ENCODE results near the gene ABCB9. TPM values are rescaled to one million over a fixed set of nuclear protein-coding genes. Genes with fewer than 3 reads are reported as not detected.

The ABCB9 gene
- total and polyA plus RNA-seq, 4 donors: 2.7 to 7.5 (median 4.8) TPM

DNA sequence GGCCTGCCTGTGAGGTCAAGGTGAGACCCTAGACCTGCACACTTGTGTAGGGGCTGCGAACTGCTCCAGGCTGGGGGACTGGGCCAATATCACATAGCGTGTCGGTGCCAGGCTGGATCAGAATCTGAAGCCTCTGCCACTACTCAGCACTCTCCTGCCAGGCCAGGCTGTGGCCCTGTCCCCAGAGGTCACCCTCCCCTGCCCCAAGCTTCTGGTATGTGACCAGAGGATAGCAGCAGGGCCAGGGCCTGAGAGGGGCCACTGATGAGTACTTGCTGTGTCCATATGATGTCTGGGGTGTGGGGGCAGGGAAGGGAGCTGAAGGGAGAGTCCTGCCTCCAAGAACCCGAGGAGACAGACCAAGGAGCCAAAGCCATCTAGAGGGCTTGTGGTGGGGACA lies 32.1 kb upstream of the ABCB9 start:
- no peaks in the 10 kb centered on the region for H3K9me3 ChIP-seq (ENCODE audit: control insufficient read depth in 4 of 4, insufficient read depth in 3 of 4, low read length in 3 of 4)
- H3K9ac ChIP-seq (ENCODE audit: insufficient read depth in 1 of 2, low read length in 2 of 2): no peak overlapping the region
- H3K36me3 ChIP-seq (ENCODE audit: control insufficient read depth in 4 of 4, insufficient read depth in 4 of 4, low read length in 4 of 4): peaks cover 0 to 50% (median 2%) of the 10 kb centered on the region in 4 donors
- WGBS, 2 donors: 68 to 90% methylated on average over 4 of the region's 4 CpGs
- H3K27ac ChIP-seq (ENCODE audit: low read depth in 1 of 2, low read length in 1 of 2): no peak overlapping the region
- peaks cover 0 to 2% (median 0%) of the 10 kb centered on the region in 5 donors for H3K4me1 ChIP-seq (ENCODE audit: control insufficient read depth in 5 of 5, insufficient read depth in 5 of 5, low read length in 5 of 5)
- no peak overlapping the region for H3K4me3 ChIP-seq
- TF ChIP-seq, protein P1, sequence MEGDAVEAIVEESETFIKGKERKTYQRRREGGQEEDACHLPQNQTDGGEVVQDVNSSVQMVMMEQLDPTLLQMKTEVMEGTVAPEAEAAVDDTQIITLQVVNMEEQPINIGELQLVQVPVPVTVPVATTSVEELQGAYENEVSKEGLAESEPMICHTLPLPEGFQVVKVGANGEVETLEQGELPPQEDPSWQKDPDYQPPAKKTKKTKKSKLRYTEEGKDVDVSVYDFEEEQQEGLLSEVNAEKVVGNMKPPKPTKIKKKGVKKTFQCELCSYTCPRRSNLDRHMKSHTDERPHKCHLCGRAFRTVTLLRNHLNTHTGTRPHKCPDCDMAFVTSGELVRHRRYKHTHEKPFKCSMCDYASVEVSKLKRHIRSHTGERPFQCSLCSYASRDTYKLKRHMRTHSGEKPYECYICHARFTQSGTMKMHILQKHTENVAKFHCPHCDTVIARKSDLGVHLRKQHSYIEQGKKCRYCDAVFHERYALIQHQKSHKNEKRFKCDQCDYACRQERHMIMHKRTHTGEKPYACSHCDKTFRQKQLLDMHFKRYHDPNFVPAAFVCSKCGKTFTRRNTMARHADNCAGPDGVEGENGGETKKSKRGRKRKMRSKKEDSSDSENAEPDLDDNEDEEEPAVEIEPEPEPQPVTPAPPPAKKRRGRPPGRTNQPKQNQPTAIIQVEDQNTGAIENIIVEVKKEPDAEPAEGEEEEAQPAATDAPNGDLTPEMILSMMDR (IDR thresholded peaks at IDR 0.05; ENCODE audit: control extremely low read depth, extremely low read depth): no peak
- ATAC-seq (ENCODE audit: insufficient read depth, low FRiP score): no peak
- H3K27me3 ChIP-seq (ENCODE audit: control insufficient read depth in 3 of 3, insufficient read depth in 3 of 3, low read length in 2 of 3): no peaks in the 10 kb centered on the region
- no peak for DNase-seq

DNA sequence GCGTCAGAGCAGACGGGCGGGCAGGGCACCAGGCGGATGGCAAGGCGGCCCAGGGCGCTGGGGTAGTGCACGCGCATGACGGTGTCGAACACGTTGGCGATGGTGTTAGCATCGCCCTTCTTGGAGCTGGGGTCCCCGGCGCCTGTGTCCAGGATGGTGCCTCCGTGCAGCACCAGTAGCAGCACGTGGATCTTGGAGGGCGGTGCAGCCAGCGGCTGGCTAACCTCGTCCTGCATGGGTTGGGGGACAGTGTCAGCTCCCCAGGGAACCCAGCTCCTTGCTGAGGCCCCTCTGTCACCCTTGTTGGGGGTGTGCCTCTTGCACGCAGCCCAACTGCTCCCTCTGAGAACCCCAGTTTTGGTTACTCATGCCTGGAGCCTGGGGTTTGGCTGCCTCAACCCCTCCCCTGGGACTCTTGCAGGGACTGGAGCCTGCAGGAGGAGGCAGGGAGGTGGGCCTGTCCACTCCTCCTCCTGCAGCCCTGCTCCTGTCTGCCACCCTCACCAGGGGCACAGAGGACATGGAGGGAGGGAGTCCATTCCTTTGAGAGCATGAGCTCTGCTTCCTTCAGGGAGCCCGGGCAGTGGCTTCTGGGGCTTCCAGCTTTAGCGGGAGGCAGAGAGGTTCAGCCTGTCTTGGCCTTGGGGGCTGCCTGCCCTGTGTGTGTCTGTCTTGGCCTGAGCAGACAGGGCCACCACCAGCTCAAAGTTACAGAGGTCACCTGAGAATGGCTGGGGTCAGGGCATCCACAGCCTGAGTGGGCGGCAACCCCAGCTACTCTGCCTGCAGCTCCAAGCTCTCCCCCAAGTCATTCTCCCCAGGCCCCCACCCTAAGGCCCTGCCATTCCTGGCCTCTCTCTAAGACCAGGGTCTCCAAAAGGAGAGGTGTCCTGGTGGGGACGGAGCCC lies 31.3 kb upstream of the ABCB9 start:
- no peak for ATAC-seq (ENCODE audit: insufficient read depth, low FRiP score)
- TF ChIP-seq, protein P1 (IDR thresholded peaks at IDR 0.05; ENCODE audit: control extremely low read depth, extremely low read depth): no peak
- DNase-seq: no peak
- Histone ChIP-seq H3K9ac (ENCODE audit: insufficient read depth in 1 of 2, low read length in 2 of 2) (no peak overlapping the region), H3K36me3 (ENCODE audit: control insufficient read depth in 4 of 4, insufficient read depth in 4 of 4, low read length in 4 of 4) (peaks cover 0 to 50% (median 2%) of the 10 kb centered on the region in 4 donors), H3K9me3 (ENCODE audit: control insufficient read depth in 4 of 4, insufficient read depth in 3 of 4, low read length in 3 of 4) (no peaks in the 10 kb centered on the region), H3K27ac (ENCODE audit: low read depth in 1 of 2, low read length in 1 of 2) (no peak overlapping the region), H3K4me1 (ENCODE audit: control insufficient read depth in 5 of 5, insufficient read depth in 5 of 5, low read length in 5 of 5) (peaks cover 0 to 2% (median 0%) of the 10 kb centered on the region in 5 donors), H3K4me3 (no peak overlapping the region), H3K27me3 (ENCODE audit: control insufficient read depth in 3 of 3, insufficient read depth in 3 of 3, low read length in 2 of 3) (no peaks in the 10 kb centered on the region)
- 95 to 97% methylated on average over 25 of the region's 25 CpGs for WGBS, 2 donors

DNA sequence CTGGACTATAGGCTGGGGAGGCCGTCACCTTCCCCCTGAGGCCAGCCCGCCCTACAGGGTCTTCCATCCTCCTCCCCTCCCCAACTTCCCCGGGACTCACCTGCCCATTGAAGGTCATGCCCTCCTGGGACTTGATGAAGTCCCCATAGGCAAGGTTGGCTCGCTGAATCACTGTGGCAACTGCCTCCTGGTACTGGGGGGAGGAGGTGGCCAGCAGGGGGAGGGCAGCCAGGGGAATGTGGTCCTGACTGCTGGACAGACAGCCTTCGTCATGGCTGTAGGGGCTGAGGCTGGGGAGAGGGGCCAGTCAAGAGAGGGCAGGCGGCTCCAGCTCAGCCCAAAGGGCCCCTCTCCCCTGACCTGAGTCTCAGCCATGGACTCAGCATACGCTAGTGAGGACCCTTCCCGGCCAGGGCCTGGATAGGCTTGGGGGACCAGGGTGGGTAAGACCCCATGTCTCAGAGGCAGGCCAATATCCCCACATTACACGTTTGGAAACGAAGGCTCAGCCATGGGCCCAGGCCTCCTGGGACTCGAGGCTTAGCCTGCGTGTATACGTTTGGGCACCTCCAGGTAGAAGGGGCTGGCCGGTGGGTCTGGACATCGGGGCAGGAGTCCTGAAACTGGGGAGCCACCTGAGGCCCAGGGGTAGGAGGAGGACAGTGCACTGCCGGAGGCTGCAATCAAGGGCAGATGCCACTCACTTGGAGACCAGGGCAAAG lies 30.5 kb upstream of the ABCB9 start:
- Histone ChIP-seq H3K4me1 (ENCODE audit: control insufficient read depth in 5 of 5, insufficient read depth in 5 of 5, low read length in 5 of 5) (peaks cover 0 to 2% (median 0%) of the 10 kb centered on the region in 5 donors), H3K9me3 (ENCODE audit: control insufficient read depth in 4 of 4, insufficient read depth in 3 of 4, low read length in 3 of 4) (no peaks in the 10 kb centered on the region), H3K27ac (ENCODE audit: low read depth in 1 of 2, low read length in 1 of 2) (no peak overlapping the region), H3K36me3 (ENCODE audit: control insufficient read depth in 4 of 4, insufficient read depth in 4 of 4, low read length in 4 of 4) (peaks cover 0 to 56% (median 2%) of the 10 kb centered on the region in 4 donors), H3K4me3 (no peak overlapping the region), H3K9ac (ENCODE audit: insufficient read depth in 1 of 2, low read length in 2 of 2) (no peak overlapping the region), H3K27me3 (ENCODE audit: control insufficient read depth in 3 of 3, insufficient read depth in 3 of 3, low read length in 2 of 3) (no peaks in the 10 kb centered on the region)
- no peak for ATAC-seq (ENCODE audit: insufficient read depth, low FRiP score)
- DNase-seq: no peak
- 94 to 95% methylated on average over 16 of the region's 16 CpGs for WGBS, 2 donors
- TF ChIP-seq, protein P1 (IDR thresholded peaks at IDR 0.05; ENCODE audit: control extremely low read depth, extremely low read depth): no peak

Data from lung (tissue), 12 donors.